Central memory CD8-positive, alpha-beta T cell (primary cell): Measurements from ENCODE around the gene CRTC2.

Experiments used
- ATAC-seq: fragments of 150-1000 bp; cut with Tn5 transposase; replicated peaks from 2 replicates; pipeline ENCODE4 v1.10.0; 2022; ENCODE audit warnings: mild to moderate bottlenecking, moderate FRiP score, moderate number of reproducible peaks; ENCODE audit not compliant: poor library complexity, severe bottlenecking; ENCODE audit errors: extremely low read depth
- DNase-seq, 2 donors: peaks; one replicate each; pipeline ENCODE4 v3.0.0; 2021; ENCODE audit warnings: low spot score in 2 of 2
- H3K27ac Mint-ChIP-seq: one replicate; pipeline ENCODE4 v1.8.0; 2022; ENCODE audit warnings: low read depth, mild to moderate bottlenecking, moderate library complexity, mixed read lengths
- H3K27me3 Mint-ChIP-seq: one replicate; pipeline ENCODE4 v1.8.0; 2022; ENCODE audit warnings: mixed read lengths
- H3K36me3 Mint-ChIP-seq: one replicate; pipeline ENCODE4 v1.8.0; 2022; ENCODE audit warnings: mild to moderate bottlenecking, moderate library complexity, mixed read lengths; ENCODE audit not compliant: insufficient read depth
- H3K4me1 Mint-ChIP-seq: one replicate; pipeline ENCODE4 v1.8.0; 2022; ENCODE audit warnings: mixed read lengths
- H3K4me3 Mint-ChIP-seq: one replicate; pipeline ENCODE4 v1.8.0; 2022; ENCODE audit warnings: mild to moderate bottlenecking, moderate library complexity, mixed read lengths
- H3K9me3 Mint-ChIP-seq: one replicate; pipeline ENCODE4 v1.8.0; 2022; ENCODE audit warnings: mixed read lengths

The CRTC2 gene

GRCh38 chr1:153953859-153954365 lies 4.5 kb downstream of the CRTC2 start:
- Mint-ChIP-seq H3K27me3 (no peaks in the 10 kb centered on the region), H3K4me1 (peaks cover 58% of the 10 kb centered on the region), H3K27ac (peak overlapping the region; percentile 83), H3K9me3 (no peaks in the 10 kb centered on the region), H3K36me3 (peaks cover 39% of the 10 kb centered on the region), H3K4me3 (peak overlapping the region; percentile 6)
- DNase-seq (no peak), ATAC-seq (no peak)

GRCh38 chr1:153951801-153952200 lies 6.6 kb downstream of the CRTC2 start:
- peak overlapping the region; percentile 56 for H3K27ac Mint-ChIP-seq
- ATAC-seq (no peak), DNase-seq (no peak)
- H3K4me3 Mint-ChIP-seq, result no peak overlapping the region
- H3K27me3 Mint-ChIP-seq, result no peaks in the 10 kb centered on the region
- peaks cover 46% of the 10 kb centered on the region for H3K4me1 Mint-ChIP-seq
- H3K36me3 Mint-ChIP-seq, result peaks cover 50% of the 10 kb centered on the region
- H3K9me3 Mint-ChIP-seq, result no peaks in the 10 kb centered on the region

GRCh38 chr1:153951183-153951582 lies 7.2 kb downstream of the CRTC2 start:
- peaks cover 53% of the 10 kb centered on the region for H3K36me3 Mint-ChIP-seq
- ATAC-seq, result no peak
- no peak overlapping the region for H3K4me3 Mint-ChIP-seq
- H3K9me3 Mint-ChIP-seq, result no peaks in the 10 kb centered on the region
- DNase-seq, result no peak
- no peak overlapping the region for H3K27ac Mint-ChIP-seq
- H3K27me3 Mint-ChIP-seq, result no peaks in the 10 kb centered on the region
- H3K4me1 Mint-ChIP-seq, result peaks cover 41% of the 10 kb centered on the region

- peaks cover 57% of the 10 kb centered on the region for H3K36me3 Mint-ChIP-seq
- ATAC-seq (peak; percentile 44), DNase-seq (peak; percentile 46 to 48)
- H3K27me3 Mint-ChIP-seq, result no peaks in the 10 kb centered on the region
- H3K4me1 Mint-ChIP-seq, result peaks cover 56% of the 10 kb centered on the region
- H3K4me3 Mint-ChIP-seq, result peak within 1 kb of the TSS; percentile 81
- peak within 1 kb of the TSS; percentile 95 for H3K27ac Mint-ChIP-seq
- no peaks in the 10 kb centered on the region for H3K9me3 Mint-ChIP-seq
Observed at GRCh38 chr1:153946622-153947241, 11.7 kb downstream of the CRTC2 start, which contains the start of gene DENND4B. DENND4B (minus strand) TSS chr1:153946718; CDS start chr1:153944374, 2,344 bp downstream.

- Mint-ChIP-seq H3K4me3 (peak overlapping the region; percentile 81), H3K36me3 (peaks cover 56% of the 10 kb centered on the region), H3K27me3 (no peaks in the 10 kb centered on the region), H3K9me3 (no peaks in the 10 kb centered on the region), H3K27ac (peak overlapping the region; percentile 95), H3K4me1 (peaks cover 54% of the 10 kb centered on the region)
- DNase-seq (peak; percentile 57 to 70), ATAC-seq (peak; percentile 62)
Observed at GRCh38 chr1:153945795-153946621, 12.4 kb downstream of the CRTC2 start.

- H3K27me3 Mint-ChIP-seq, result no peaks in the 10 kb centered on the region
- no peaks in the 10 kb centered on the region for H3K9me3 Mint-ChIP-seq
- H3K4me3 Mint-ChIP-seq, result peak overlapping the region; percentile 81
- DNase-seq (peak; percentile 64 to 83), ATAC-seq (peak; percentile 86)
- peaks cover 54% of the 10 kb centered on the region for H3K36me3 Mint-ChIP-seq
- peak overlapping the region; percentile 95 for H3K27ac Mint-ChIP-seq
- H3K4me1 Mint-ChIP-seq, result peaks cover 53% of the 10 kb centered on the region
Observed at GRCh38 chr1:153945131-153945794, 13.1 kb downstream of the CRTC2 start.

- peaks cover 54% of the 10 kb centered on the region for H3K4me1 Mint-ChIP-seq
- ATAC-seq (no peak), DNase-seq (no peak)
- H3K27me3 Mint-ChIP-seq, result no peaks in the 10 kb centered on the region
- peak overlapping the region; percentile 81 for H3K4me3 Mint-ChIP-seq
- peaks cover 54% of the 10 kb centered on the region for H3K36me3 Mint-ChIP-seq
- H3K9me3 Mint-ChIP-seq, result no peaks in the 10 kb centered on the region
- H3K27ac Mint-ChIP-seq, result peak overlapping the region; percentile 95
Observed at GRCh38 chr1:153944827-153945117, 13.6 kb downstream of the CRTC2 start.

GRCh38 chr1:153944005-153944826 lies 14.2 kb downstream of the CRTC2 start:
- Mint-ChIP-seq H3K4me1 (peaks cover 54% of the 10 kb centered on the region), H3K27me3 (no peaks in the 10 kb centered on the region), H3K27ac (peak overlapping the region; percentile 95), H3K4me3 (peak overlapping the region; percentile 81), H3K36me3 (peaks cover 59% of the 10 kb centered on the region), H3K9me3 (no peaks in the 10 kb centered on the region)
- DNase-seq, result no peak
- no peak for ATAC-seq

GRCh38 chr1:153942766-153943549 lies 15.5 kb downstream of the CRTC2 start:
- ATAC-seq, result no peak
- peak overlapping the region; percentile 16 for H3K4me3 Mint-ChIP-seq
- peak overlapping the region; percentile 72 for H3K27ac Mint-ChIP-seq
- peaks cover 56% of the 10 kb centered on the region for H3K36me3 Mint-ChIP-seq
- peaks cover 54% of the 10 kb centered on the region for H3K4me1 Mint-ChIP-seq
- H3K9me3 Mint-ChIP-seq, result no peaks in the 10 kb centered on the region
- H3K27me3 Mint-ChIP-seq, result no peaks in the 10 kb centered on the region
- DNase-seq, result no peak

GRCh38 chr1:153941826-153942725 lies 16.3 kb downstream of the CRTC2 start:
- Mint-ChIP-seq H3K36me3 (peaks cover 59% of the 10 kb centered on the region), H3K27me3 (no peaks in the 10 kb centered on the region), H3K9me3 (no peaks in the 10 kb centered on the region), H3K4me1 (peaks cover 56% of the 10 kb centered on the region), H3K27ac (peak overlapping the region; percentile 72), H3K4me3 (no peak overlapping the region)
- no peak for ATAC-seq
- DNase-seq, result no peak

GRCh38 chr1:153940756-153941155 lies 17.7 kb downstream of the CRTC2 start:
- H3K27ac Mint-ChIP-seq, result peak overlapping the region; percentile 72
- H3K4me3 Mint-ChIP-seq, result no peak overlapping the region
- no peaks in the 10 kb centered on the region for H3K9me3 Mint-ChIP-seq
- peaks cover 60% of the 10 kb centered on the region for H3K36me3 Mint-ChIP-seq
- H3K27me3 Mint-ChIP-seq, result no peaks in the 10 kb centered on the region
- no peak for ATAC-seq
- peaks cover 51% of the 10 kb centered on the region for H3K4me1 Mint-ChIP-seq
- no peak for DNase-seq
